SK-N-SH treated with all-trans-retinoic acid at 6 μM for 48 hours (cell line): ENCODE measurements around the gene HACD1.

Experiments
- CREB5 ChIP-seq: fragments of 250-450 bp; sonication (Bioruptor Pico); IDR thresholded peaks from 2 replicates; pipeline ENCODE4 v1.5.1; 2020; ENCODE audit warnings: low read depth, mild to moderate bottlenecking, moderate library complexity
- OSR1 ChIP-seq: fragments of 250-450 bp; sonication (Bioruptor Pico); IDR thresholded peaks from 2 replicates; pipeline ENCODE4 v1.8.0; 2022; ENCODE audit warnings: moderate library complexity, mild to moderate bottlenecking, inconsistent platforms
- TCF4 ChIP-seq: fragments of 250-450 bp; sonication (Bioruptor Pico); IDR thresholded peaks from 2 replicates; pipeline ENCODE4 v1.8.0; 2021; ENCODE audit warnings: mild to moderate bottlenecking, moderate library complexity, borderline replicate concordance
- ZC3H10 ChIP-seq: fragments of 250-450 bp; sonication (Bioruptor Pico); IDR thresholded peaks from 2 replicates; pipeline ENCODE4 v1.5.1; 2021; ENCODE audit warnings: mild to moderate bottlenecking, moderate library complexity
- ZFP30 ChIP-seq: fragments of 450-650 bp; formaldehyde crosslinking; IDR thresholded peaks from 2 replicates; pipeline ENCODE4 v1.5.0; 2022; ENCODE audit warnings: mild to moderate bottlenecking, moderate library complexity
- TF ChIP-seq, protein P1 (sequence below): fragments of 250-450 bp; sonication (Bioruptor Pico); IDR thresholded peaks from 2 replicates; pipeline ENCODE4 v1.8.0; 2020; ENCODE audit warnings: mild to moderate bottlenecking, moderate library complexity, borderline replicate concordance

GRCh38 chr10:17652585-17652984, 35.4 kb upstream of the HACD1 start:
- TF ChIP-seq, protein P1, sequence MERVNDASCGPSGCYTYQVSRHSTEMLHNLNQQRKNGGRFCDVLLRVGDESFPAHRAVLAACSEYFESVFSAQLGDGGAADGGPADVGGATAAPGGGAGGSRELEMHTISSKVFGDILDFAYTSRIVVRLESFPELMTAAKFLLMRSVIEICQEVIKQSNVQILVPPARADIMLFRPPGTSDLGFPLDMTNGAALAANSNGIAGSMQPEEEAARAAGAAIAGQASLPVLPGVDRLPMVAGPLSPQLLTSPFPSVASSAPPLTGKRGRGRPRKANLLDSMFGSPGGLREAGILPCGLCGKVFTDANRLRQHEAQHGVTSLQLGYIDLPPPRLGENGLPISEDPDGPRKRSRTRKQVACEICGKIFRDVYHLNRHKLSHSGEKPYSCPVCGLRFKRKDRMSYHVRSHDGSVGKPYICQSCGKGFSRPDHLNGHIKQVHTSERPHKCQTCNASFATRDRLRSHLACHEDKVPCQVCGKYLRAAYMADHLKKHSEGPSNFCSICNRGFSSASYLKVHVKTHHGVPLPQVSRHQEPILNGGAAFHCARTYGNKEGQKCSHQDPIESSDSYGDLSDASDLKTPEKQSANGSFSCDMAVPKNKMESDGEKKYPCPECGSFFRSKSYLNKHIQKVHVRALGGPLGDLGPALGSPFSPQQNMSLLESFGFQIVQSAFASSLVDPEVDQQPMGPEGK = no peak
- TF ChIP-seq TCF4 (CRISPR knock-in tag) = no peak
- TF ChIP-seq ZC3H10 (CRISPR knock-in tag) = no peak
- TF ChIP-seq CREB5 (CRISPR knock-in tag) = no peak
- TF ChIP-seq ZFP30 (CRISPR knock-in tag) = no peak
- TF ChIP-seq OSR1 (CRISPR knock-in tag) = no peak
